Measurements from ENCODE around the gene HADHA. TPM values are rescaled to one million over a fixed set of nuclear protein-coding genes. Genes with fewer than 3 reads are reported as not detected.

Gene HADHA
- total RNA-seq, 1 experiment from 2014 or later = 112 TPM

GRCh38 chr2:26162963-26163362 lies 81.5 kb downstream of the HADHA start:
- H3K4me1 Mint-ChIP-seq = no peaks in the 10 kb centered on the region
- no peak overlapping the region for H3K27ac ChIP-seq (ENCODE audit: insufficient read length, low read depth, low read length)
- peaks cover 2% of the 10 kb centered on the region for H3K27me3 Mint-ChIP-seq (ENCODE audit: low read depth)
- H4K5ac ChIP-seq (ENCODE audit: insufficient read length, low read depth, low read length) = no peak overlapping the region
- H3K27me3 ChIP-seq (ENCODE audit: insufficient read depth, low read length) = no peaks in the 10 kb centered on the region
- no peaks in the 10 kb centered on the region for H3K9me3 ChIP-seq (ENCODE audit: control insufficient read depth, low read depth, low read length)
- WGBS (ENCODE audit: extremely low coverage, insufficient read length, low lambda C conversion rate) = no CpG with 5 or more reads among the region's 10 CpGs
- H4K8ac ChIP-seq (replicated peaks; ENCODE audit: insufficient read length, low read depth, low read length) = no peak overlapping the region
- no peak overlapping the region for H2BK20ac ChIP-seq (ENCODE audit: low read depth, low read length, poor library complexity, severe bottlenecking)
- no peaks in the 10 kb centered on the region for H3K9me3 Mint-ChIP-seq
- no peak for DNase-seq
- H3K14ac ChIP-seq (ENCODE audit: insufficient read depth, low read length) = no peak overlapping the region
- no peak overlapping the region for H3K56ac ChIP-seq (ENCODE audit: insufficient read length, low read depth, low read length)
- H3T11ph ChIP-seq (ENCODE audit: low read length) = no peak overlapping the region
- H3K23me2 ChIP-seq (ENCODE audit: insufficient read length, low read depth, low read length, poor library complexity, severe bottlenecking) = no peaks in the 10 kb centered on the region
- no peaks in the 10 kb centered on the region for H4K20me1 ChIP-seq (ENCODE audit: control insufficient read depth, insufficient read depth, insufficient read length)
- H2BK120ac ChIP-seq (ENCODE audit: low read depth, low read length, poor library complexity, severe bottlenecking) = no peak overlapping the region
- no peaks in the 10 kb centered on the region; a peak in 1 of 7 replicates for H3K36me3 Mint-ChIP-seq (ENCODE audit: insufficient read depth in 1 of 3, low read depth in 3 of 3)
- H3K79me1 ChIP-seq (ENCODE audit: insufficient read depth, low read depth, low read length, poor library complexity, severe bottlenecking) = no peaks in the 10 kb centered on the region
- H2BK5ac ChIP-seq (ENCODE audit: insufficient read length, low read length) = no peak overlapping the region
- no peak overlapping the region for H3K27ac Mint-ChIP-seq
- no peak overlapping the region for H3K18ac ChIP-seq (ENCODE audit: insufficient read length, low read depth, low read length)
- H3K4me3 Mint-ChIP-seq = no peak overlapping the region
- H2BK15ac ChIP-seq (ENCODE audit: low read depth, low read length) = no peak overlapping the region
- no peak overlapping the region for H3K23ac ChIP-seq (ENCODE audit: insufficient read length, low read depth, low read length)
- H4K91ac ChIP-seq (ENCODE audit: insufficient read length, low read depth, low read length) = no peak overlapping the region
- no peak overlapping the region for H3K4me2 ChIP-seq (ENCODE audit: insufficient read depth, insufficient read length, low read length)
- H3K79me2 ChIP-seq (ENCODE audit: insufficient read depth, low read length) = no peaks in the 10 kb centered on the region
- H3K4ac ChIP-seq (ENCODE audit: low read depth, low read length) = no peak overlapping the region
- H2AFZ ChIP-seq (ENCODE audit: low read length) = no peak overlapping the region
- no peak overlapping the region for H2BK12ac ChIP-seq (ENCODE audit: insufficient read length, low read depth, low read length)
- no peak overlapping the region for H2AK5ac ChIP-seq (ENCODE audit: insufficient read length, low read length)
- H3K4me1 ChIP-seq (ENCODE audit: insufficient read depth, low read length) = no peaks in the 10 kb centered on the region
- H3K9ac ChIP-seq (ENCODE audit: extremely low read depth, insufficient read length, low read length) = no peak overlapping the region
- TF ChIP-seq CTCF (conservative IDR thresholded peaks at IDR 0.05) = no peak

Data from H9 (cell line).